Measurements from ENCODE around the gene RAP1GDS1.

DNA sequence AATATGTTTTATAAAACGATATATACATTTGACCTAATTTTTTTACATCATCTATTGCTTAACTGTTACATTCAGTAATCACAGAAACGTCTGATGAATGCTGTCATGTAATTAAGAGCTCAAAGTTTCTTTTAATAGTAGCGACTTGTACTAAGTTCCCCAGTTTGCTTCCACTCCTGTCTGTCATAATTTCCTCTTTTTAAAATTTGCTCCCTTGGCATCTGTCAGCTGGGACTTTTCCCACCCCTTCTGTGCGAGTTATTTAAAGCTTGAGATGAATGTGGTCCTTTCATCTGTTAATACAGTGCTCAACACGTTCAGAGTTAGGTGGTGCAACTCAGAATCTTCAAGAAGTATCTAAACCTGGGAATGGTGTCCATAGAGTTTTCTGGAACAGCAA is 1.2 kb downstream of the RAP1GDS1 start:
- TF ChIP-seq, protein P1, sequence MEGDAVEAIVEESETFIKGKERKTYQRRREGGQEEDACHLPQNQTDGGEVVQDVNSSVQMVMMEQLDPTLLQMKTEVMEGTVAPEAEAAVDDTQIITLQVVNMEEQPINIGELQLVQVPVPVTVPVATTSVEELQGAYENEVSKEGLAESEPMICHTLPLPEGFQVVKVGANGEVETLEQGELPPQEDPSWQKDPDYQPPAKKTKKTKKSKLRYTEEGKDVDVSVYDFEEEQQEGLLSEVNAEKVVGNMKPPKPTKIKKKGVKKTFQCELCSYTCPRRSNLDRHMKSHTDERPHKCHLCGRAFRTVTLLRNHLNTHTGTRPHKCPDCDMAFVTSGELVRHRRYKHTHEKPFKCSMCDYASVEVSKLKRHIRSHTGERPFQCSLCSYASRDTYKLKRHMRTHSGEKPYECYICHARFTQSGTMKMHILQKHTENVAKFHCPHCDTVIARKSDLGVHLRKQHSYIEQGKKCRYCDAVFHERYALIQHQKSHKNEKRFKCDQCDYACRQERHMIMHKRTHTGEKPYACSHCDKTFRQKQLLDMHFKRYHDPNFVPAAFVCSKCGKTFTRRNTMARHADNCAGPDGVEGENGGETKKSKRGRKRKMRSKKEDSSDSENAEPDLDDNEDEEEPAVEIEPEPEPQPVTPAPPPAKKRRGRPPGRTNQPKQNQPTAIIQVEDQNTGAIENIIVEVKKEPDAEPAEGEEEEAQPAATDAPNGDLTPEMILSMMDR (IDR thresholded peaks at IDR 0.05) = no peak
- no peak for TF ChIP-seq POLR2AphosphoS5 (IDR thresholded peaks at IDR 0.05)
- TF ChIP-seq EP300 (IDR thresholded peaks at IDR 0.05) = no peak

Measured in esophagus muscularis mucosa (tissue), 4 donors.